ENCODE measurements around the gene ZBTB20. TPM values are rescaled to one million over a fixed set of nuclear protein-coding genes. Genes with fewer than 3 reads are reported as not detected.

ZBTB20 gene
- total RNA-seq, 1 experiment from 2014 or later = 1.6 TPM

DNA sequence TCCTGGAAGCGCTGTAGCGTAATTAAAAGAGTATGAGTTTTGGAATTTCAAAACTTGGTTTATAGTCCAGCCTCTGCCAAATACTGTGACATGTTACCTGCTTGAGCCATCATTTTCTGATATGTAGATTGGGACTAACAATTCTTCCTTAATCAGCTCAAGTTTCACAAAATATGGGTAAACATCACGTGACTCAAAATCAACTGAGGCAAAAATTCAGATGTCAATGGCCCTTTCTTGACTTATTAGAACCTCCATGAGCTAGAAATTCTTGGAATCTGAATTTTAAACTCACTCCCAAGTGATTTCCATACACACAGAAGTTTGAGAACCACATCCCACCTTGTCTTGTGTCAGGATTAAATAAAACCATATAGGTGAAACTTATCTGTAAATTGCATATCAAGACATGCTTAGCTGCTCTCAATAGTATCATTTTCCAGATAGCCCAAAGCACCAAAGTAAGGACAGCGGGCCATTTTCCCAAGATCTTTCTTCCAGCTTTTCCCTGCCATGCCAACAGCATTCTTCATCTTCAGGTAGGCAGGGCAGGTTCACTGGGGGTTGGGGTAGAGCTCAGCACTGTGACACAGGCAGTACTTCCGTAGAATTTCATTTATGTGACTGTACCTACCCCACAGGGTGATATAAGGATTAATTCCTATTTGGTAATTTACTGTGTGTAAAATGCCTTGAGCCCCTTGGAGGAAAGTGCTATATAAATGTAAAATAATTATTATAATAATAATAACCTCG, 474.2 kb downstream of the ZBTB20 start:
- DNase-seq = no peak
- H4K20me1 ChIP-seq (ENCODE audit: insufficient read depth, low read depth, low read length) = no peaks in the 10 kb centered on the region
- no peak overlapping the region for H3K27ac ChIP-seq (ENCODE audit: low read length)
- no peak overlapping the region for H3K9ac ChIP-seq (ENCODE audit: low read length)
- H3K9me3 ChIP-seq (ENCODE audit: low read length) = no peaks in the 10 kb centered on the region
- H3K9me2 ChIP-seq (replicated peaks; ENCODE audit: insufficient read depth, low read length) = no peaks in the 10 kb centered on the region
- no peak overlapping the region for H3K4me2 ChIP-seq (ENCODE audit: low read depth, low read length, poor library complexity, severe bottlenecking)
- no peak overlapping the region for H2AFZ ChIP-seq (ENCODE audit: low read length)
- no peaks in the 10 kb centered on the region for H3K36me3 ChIP-seq (ENCODE audit: insufficient read depth, low read length)
- H3K4me3 ChIP-seq (ENCODE audit: low read length) = no peak overlapping the region
- H3K79me2 ChIP-seq (ENCODE audit: low read length) = no peaks in the 10 kb centered on the region
- no peaks in the 10 kb centered on the region for H3K27me3 ChIP-seq (ENCODE audit: low read length)
- no peaks in the 10 kb centered on the region for H3K4me1 ChIP-seq (ENCODE audit: low read length)

DNA sequence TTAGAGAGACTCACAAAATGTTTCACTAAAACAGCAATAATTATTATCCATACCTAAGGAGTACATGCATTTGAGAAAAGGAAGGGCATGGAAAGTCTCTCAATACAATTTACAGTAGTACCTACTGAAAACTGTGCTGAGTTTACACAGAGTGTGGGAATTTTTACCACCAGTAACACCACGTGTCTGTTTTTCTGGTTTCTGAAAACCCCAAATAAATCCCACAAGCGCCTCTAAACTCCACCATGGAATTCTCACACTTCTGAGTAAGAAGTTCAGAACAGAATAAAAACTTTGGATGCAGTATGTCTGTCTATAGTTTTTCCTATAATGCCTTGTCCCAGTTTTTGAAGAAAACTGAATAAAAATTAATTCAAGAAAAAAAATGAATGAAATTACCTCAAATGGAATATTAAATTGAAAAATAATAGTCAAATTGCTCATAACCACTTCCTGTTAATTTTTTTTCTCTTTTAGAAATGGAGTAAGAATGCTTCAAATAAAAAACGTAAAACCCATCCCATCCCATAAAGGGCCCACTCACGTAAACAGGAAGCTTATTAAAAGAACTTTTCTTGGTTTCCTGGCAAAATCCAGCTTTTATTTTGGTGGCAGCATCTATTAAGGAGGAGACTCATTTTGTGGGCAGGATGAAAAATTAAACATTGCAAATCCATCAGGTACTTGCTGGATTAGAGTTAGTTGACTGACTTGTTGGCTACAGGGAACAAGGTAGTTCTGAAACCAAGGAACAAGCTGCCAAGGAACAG, 475.2 kb downstream of the ZBTB20 start:
- Histone ChIP-seq H3K27ac (ENCODE audit: low read length) (no peak overlapping the region), H2AFZ (ENCODE audit: low read length) (no peak overlapping the region), H4K20me1 (ENCODE audit: insufficient read depth, low read depth, low read length) (no peaks in the 10 kb centered on the region), H3K9ac (ENCODE audit: low read length) (no peak overlapping the region), H3K9me2 (replicated peaks; ENCODE audit: insufficient read depth, low read length) (no peaks in the 10 kb centered on the region), H3K4me2 (ENCODE audit: low read depth, low read length, poor library complexity, severe bottlenecking) (no peak overlapping the region), H3K9me3 (ENCODE audit: low read length) (no peaks in the 10 kb centered on the region), H3K4me3 (ENCODE audit: low read length) (no peak overlapping the region), H3K36me3 (ENCODE audit: insufficient read depth, low read length) (no peaks in the 10 kb centered on the region), H3K79me2 (ENCODE audit: low read length) (no peaks in the 10 kb centered on the region), H3K27me3 (ENCODE audit: low read length) (no peaks in the 10 kb centered on the region), H3K4me1 (ENCODE audit: low read length) (no peaks in the 10 kb centered on the region)
- DNase-seq = no peak

DNA sequence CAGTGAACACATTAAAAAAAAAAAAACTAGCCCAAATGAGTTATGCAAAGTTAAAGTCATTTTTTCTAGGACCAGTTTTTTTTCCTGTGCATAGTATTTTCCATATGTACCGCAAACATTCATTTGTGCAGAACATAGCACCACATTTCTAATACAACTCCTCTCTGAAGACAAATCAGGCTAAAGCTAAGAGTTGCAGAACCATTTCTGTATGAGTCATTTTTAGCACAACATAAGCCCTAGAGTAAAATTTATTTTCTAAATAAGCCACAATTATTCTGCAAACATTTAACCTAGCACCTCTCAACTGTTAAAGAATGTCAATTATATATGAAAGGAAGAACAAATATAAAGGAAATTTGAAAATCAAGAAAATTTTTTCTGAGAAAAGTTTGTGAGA, 477.5 kb downstream of the ZBTB20 start:
- Histone ChIP-seq H3K27me3 (ENCODE audit: low read length) (no peaks in the 10 kb centered on the region), H3K36me3 (ENCODE audit: insufficient read depth, low read length) (no peaks in the 10 kb centered on the region), H3K4me1 (ENCODE audit: low read length) (no peaks in the 10 kb centered on the region), H3K9ac (ENCODE audit: low read length) (no peak overlapping the region), H3K9me2 (replicated peaks; ENCODE audit: insufficient read depth, low read length) (no peaks in the 10 kb centered on the region), H2AFZ (ENCODE audit: low read length) (no peak overlapping the region), H3K4me2 (ENCODE audit: low read depth, low read length, poor library complexity, severe bottlenecking) (no peak overlapping the region), H3K9me3 (ENCODE audit: low read length) (no peaks in the 10 kb centered on the region), H3K4me3 (ENCODE audit: low read length) (no peak overlapping the region), H4K20me1 (ENCODE audit: insufficient read depth, low read depth, low read length) (no peaks in the 10 kb centered on the region), H3K27ac (ENCODE audit: low read length) (no peak overlapping the region), H3K79me2 (ENCODE audit: low read length) (no peaks in the 10 kb centered on the region)
- no peak for DNase-seq

DNA sequence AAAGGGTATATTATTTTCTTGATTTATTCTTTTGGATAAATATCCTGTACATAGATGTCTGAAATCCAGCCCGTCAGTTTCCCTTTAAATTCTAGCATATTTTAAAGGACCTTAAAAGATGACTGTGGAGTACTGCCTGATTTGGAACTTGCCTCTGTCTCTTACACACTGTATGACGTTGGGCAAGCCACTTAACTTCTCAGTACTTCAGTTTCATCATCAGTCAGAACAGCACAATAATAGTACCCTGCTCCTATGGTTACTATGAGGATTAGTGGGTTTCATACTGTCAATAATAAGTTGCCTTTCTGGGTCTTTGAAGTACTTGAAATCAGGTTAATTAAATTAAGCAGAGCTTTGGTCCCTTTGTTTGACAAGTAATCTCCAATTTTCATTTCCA, 479.0 kb downstream of the ZBTB20 start:
- no peak overlapping the region for H3K9ac ChIP-seq (ENCODE audit: low read length)
- no peaks in the 10 kb centered on the region for H3K36me3 ChIP-seq (ENCODE audit: insufficient read depth, low read length)
- no peaks in the 10 kb centered on the region for H3K9me2 ChIP-seq (replicated peaks; ENCODE audit: insufficient read depth, low read length)
- H3K4me1 ChIP-seq (ENCODE audit: low read length) = no peaks in the 10 kb centered on the region
- H3K27ac ChIP-seq (ENCODE audit: low read length) = no peak overlapping the region
- H3K9me3 ChIP-seq (ENCODE audit: low read length) = no peaks in the 10 kb centered on the region
- H3K79me2 ChIP-seq (ENCODE audit: low read length) = no peaks in the 10 kb centered on the region
- H3K4me3 ChIP-seq (ENCODE audit: low read length) = no peak overlapping the region
- no peaks in the 10 kb centered on the region for H3K27me3 ChIP-seq (ENCODE audit: low read length)
- no peak for DNase-seq
- no peaks in the 10 kb centered on the region for H4K20me1 ChIP-seq (ENCODE audit: insufficient read depth, low read depth, low read length)
- no peak overlapping the region for H2AFZ ChIP-seq (ENCODE audit: low read length)
- H3K4me2 ChIP-seq (ENCODE audit: low read depth, low read length, poor library complexity, severe bottlenecking) = no peak overlapping the region

DNA sequence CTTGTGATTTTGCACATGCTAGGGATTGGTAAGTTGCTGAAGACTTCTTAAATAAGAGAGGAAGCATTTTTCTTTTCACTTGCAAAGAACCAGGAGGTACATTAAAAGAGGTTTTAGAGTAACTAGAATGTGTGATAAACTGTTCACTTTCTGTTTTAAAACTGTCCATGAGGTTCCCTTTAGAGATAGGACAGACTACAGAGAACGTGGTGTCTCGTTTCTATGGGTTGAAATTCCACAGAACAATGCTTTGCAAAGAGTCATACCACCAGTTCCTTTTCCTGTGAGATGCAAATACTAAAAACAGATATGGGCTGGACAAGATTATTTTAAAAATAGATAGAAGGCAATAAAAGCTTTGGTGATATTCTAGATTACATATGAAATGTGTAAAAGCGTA, 480.5 kb downstream of the ZBTB20 start:
- Histone ChIP-seq H3K27me3 (ENCODE audit: low read length) (no peaks in the 10 kb centered on the region), H3K36me3 (ENCODE audit: insufficient read depth, low read length) (no peaks in the 10 kb centered on the region), H3K27ac (ENCODE audit: low read length) (no peak overlapping the region), H3K79me2 (ENCODE audit: low read length) (no peaks in the 10 kb centered on the region), H4K20me1 (ENCODE audit: insufficient read depth, low read depth, low read length) (no peaks in the 10 kb centered on the region), H3K9me2 (replicated peaks; ENCODE audit: insufficient read depth, low read length) (no peaks in the 10 kb centered on the region), H3K4me1 (ENCODE audit: low read length) (no peaks in the 10 kb centered on the region), H2AFZ (ENCODE audit: low read length) (no peak overlapping the region), H3K9me3 (ENCODE audit: low read length) (no peaks in the 10 kb centered on the region), H3K4me3 (ENCODE audit: low read length) (no peak overlapping the region), H3K4me2 (ENCODE audit: low read depth, low read length, poor library complexity, severe bottlenecking) (no peak overlapping the region), H3K9ac (ENCODE audit: low read length) (no peak overlapping the region)
- DNase-seq = no peak

DNA sequence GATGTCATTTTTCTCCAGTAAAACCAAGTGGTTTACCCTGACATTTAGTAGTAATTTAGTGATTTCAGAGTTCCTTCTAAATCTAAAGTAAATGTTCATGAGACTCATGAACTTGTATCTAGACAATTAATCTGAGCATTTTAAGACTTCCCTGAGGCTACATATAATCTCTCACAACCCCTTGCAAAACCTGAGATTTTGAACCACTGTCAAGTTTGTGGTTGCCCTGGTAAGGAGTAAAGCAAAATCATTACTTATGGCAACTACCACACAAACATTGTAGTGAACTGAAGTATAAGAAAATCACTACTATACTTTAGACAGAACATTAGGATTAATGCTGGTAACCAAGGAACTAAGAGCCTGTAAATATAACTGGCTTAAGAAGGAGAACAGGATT, 483.1 kb downstream of the ZBTB20 start:
- Histone ChIP-seq H3K9ac (ENCODE audit: low read length) (no peak overlapping the region), H3K4me1 (ENCODE audit: low read length) (no peaks in the 10 kb centered on the region), H3K79me2 (ENCODE audit: low read length) (no peaks in the 10 kb centered on the region), H2AFZ (ENCODE audit: low read length) (no peak overlapping the region), H3K36me3 (ENCODE audit: insufficient read depth, low read length) (no peaks in the 10 kb centered on the region), H3K27me3 (ENCODE audit: low read length) (no peaks in the 10 kb centered on the region), H3K9me2 (replicated peaks; ENCODE audit: insufficient read depth, low read length) (no peaks in the 10 kb centered on the region), H3K4me3 (ENCODE audit: low read length) (no peak overlapping the region), H3K9me3 (ENCODE audit: low read length) (no peaks in the 10 kb centered on the region), H3K27ac (ENCODE audit: low read length) (no peak overlapping the region), H4K20me1 (ENCODE audit: insufficient read depth, low read depth, low read length) (no peaks in the 10 kb centered on the region), H3K4me2 (ENCODE audit: low read depth, low read length, poor library complexity, severe bottlenecking) (no peak overlapping the region)
- DNase-seq = no peak

DNA sequence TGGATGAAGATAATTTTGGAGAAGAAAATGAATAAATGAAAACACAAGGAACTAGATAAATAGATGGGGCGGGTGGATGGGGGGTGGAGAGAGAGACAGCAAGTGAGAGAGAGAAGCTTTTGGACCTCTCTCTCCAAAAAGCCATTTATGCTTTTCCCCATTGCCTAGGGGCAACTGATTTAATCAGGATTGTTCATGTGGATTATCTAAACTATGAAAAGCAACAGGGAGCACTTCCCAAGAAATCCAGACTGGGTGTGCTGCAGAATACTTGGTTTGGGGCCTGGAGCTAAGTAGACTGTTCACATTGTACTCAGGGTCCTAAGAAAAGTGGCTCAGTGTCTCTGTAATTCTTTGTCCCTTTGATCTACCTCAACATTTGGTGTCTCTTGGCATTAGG, 486.3 kb downstream of the ZBTB20 start:
- H3K4me2 ChIP-seq (ENCODE audit: low read depth, low read length, poor library complexity, severe bottlenecking) = no peak overlapping the region
- H3K27me3 ChIP-seq (ENCODE audit: low read length) = no peaks in the 10 kb centered on the region
- no peaks in the 10 kb centered on the region for H4K20me1 ChIP-seq (ENCODE audit: insufficient read depth, low read depth, low read length)
- H3K9me3 ChIP-seq (ENCODE audit: low read length) = no peaks in the 10 kb centered on the region
- H3K79me2 ChIP-seq (ENCODE audit: low read length) = no peaks in the 10 kb centered on the region
- no peak overlapping the region for H3K4me3 ChIP-seq (ENCODE audit: low read length)
- no peaks in the 10 kb centered on the region for H3K9me2 ChIP-seq (replicated peaks; ENCODE audit: insufficient read depth, low read length)
- no peak overlapping the region for H2AFZ ChIP-seq (ENCODE audit: low read length)
- no peak overlapping the region for H3K27ac ChIP-seq (ENCODE audit: low read length)
- no peak for DNase-seq
- no peaks in the 10 kb centered on the region for H3K36me3 ChIP-seq (ENCODE audit: insufficient read depth, low read length)
- no peak overlapping the region for H3K9ac ChIP-seq (ENCODE audit: low read length)
- H3K4me1 ChIP-seq (ENCODE audit: low read length) = no peaks in the 10 kb centered on the region

DNA sequence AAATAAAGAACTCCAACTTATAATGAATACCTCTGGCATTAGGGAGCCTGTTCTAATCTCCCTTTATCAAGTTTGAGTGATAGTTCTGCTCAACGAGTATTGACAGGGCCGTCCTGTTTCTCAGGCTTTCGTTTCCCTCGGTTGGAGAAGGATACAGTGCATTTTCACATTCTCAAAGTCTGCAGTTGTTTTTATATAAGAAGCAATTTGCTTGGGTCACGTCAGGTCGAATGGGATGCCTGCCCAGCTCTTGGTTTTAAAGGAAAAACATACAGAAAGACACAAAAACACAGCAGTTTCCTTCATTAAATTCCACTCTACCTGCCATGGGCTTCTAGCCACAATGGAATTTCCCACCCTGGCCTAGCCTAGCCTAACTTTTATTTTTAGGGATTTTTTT, 487.0 kb downstream of the ZBTB20 start:
- no peak overlapping the region for H2AFZ ChIP-seq (ENCODE audit: low read length)
- H3K9me3 ChIP-seq (ENCODE audit: low read length) = no peaks in the 10 kb centered on the region
- no peaks in the 10 kb centered on the region for H3K79me2 ChIP-seq (ENCODE audit: low read length)
- H3K9me2 ChIP-seq (replicated peaks; ENCODE audit: insufficient read depth, low read length) = no peaks in the 10 kb centered on the region
- no peak overlapping the region for H3K9ac ChIP-seq (ENCODE audit: low read length)
- H3K36me3 ChIP-seq (ENCODE audit: insufficient read depth, low read length) = no peaks in the 10 kb centered on the region
- no peak overlapping the region for H3K4me3 ChIP-seq (ENCODE audit: low read length)
- H4K20me1 ChIP-seq (ENCODE audit: insufficient read depth, low read depth, low read length) = no peaks in the 10 kb centered on the region
- H3K4me1 ChIP-seq (ENCODE audit: low read length) = no peaks in the 10 kb centered on the region
- no peaks in the 10 kb centered on the region for H3K27me3 ChIP-seq (ENCODE audit: low read length)
- no peak overlapping the region for H3K4me2 ChIP-seq (ENCODE audit: low read depth, low read length, poor library complexity, severe bottlenecking)
- no peak overlapping the region for H3K27ac ChIP-seq (ENCODE audit: low read length)
- DNase-seq = no peak

All from Karpas-422 (cell line).